ENCODE data around the gene BRCA1.

Gene BRCA1

GRCh38 chr17:43043307-43043706, 81.9 kb downstream of the BRCA1 start:
- DNase-seq (ENCODE audit: low read depth), result no peak
- no peak overlapping the region for H3K4me3 ChIP-seq (ENCODE audit: low read depth, low read length)
- no peak for TF ChIP-seq POLR2A (IDR thresholded peaks at IDR 0.05; ENCODE audit: extremely low read depth, insufficient read length)
- TF ChIP-seq CTCF (IDR thresholded peaks at IDR 0.05; ENCODE audit: low read depth, low read length), result no peak
- TF ChIP-seq MYC (IDR thresholded peaks at IDR 0.05; ENCODE audit: low read depth, low read length), result no peak
- TF ChIP-seq MAX (IDR thresholded peaks at IDR 0.05; ENCODE audit: low read depth, low read length), result no peak

GRCh38 chr17:43042025-43042628, 83.0 kb downstream of the BRCA1 start:
- H3K4me3 ChIP-seq (ENCODE audit: low read depth, low read length), result no peak overlapping the region
- no peak for TF ChIP-seq POLR2A (IDR thresholded peaks at IDR 0.05; ENCODE audit: extremely low read depth, insufficient read length)
- no peak for TF ChIP-seq MAX (IDR thresholded peaks at IDR 0.05; ENCODE audit: low read depth, low read length)
- TF ChIP-seq CTCF (IDR thresholded peaks at IDR 0.05; ENCODE audit: low read depth, low read length), result no peak
- TF ChIP-seq MYC (IDR thresholded peaks at IDR 0.05; ENCODE audit: low read depth, low read length), result no peak
- DNase-seq (ENCODE audit: low read depth), result no peak

GRCh38 chr17:43040655-43041054, 84.5 kb downstream of the BRCA1 start:
- no peak for DNase-seq (ENCODE audit: low read depth)
- no peak overlapping the region for H3K4me3 ChIP-seq (ENCODE audit: low read depth, low read length)
- TF ChIP-seq CTCF (IDR thresholded peaks at IDR 0.05; ENCODE audit: low read depth, low read length), result no peak
- TF ChIP-seq POLR2A (IDR thresholded peaks at IDR 0.05; ENCODE audit: extremely low read depth, insufficient read length), result no peak
- TF ChIP-seq MYC (IDR thresholded peaks at IDR 0.05; ENCODE audit: low read depth, low read length), result no peak
- TF ChIP-seq MAX (IDR thresholded peaks at IDR 0.05; ENCODE audit: low read depth, low read length), result no peak

- TF ChIP-seq MAX (IDR thresholded peaks at IDR 0.05; ENCODE audit: low read depth, low read length), result no peak
- no peak for TF ChIP-seq MYC (IDR thresholded peaks at IDR 0.05; ENCODE audit: low read depth, low read length)
- TF ChIP-seq CTCF (IDR thresholded peaks at IDR 0.05; ENCODE audit: low read depth, low read length), result no peak
- no peak for TF ChIP-seq POLR2A (IDR thresholded peaks at IDR 0.05; ENCODE audit: extremely low read depth, insufficient read length)
- no peak overlapping the region for H3K4me3 ChIP-seq (ENCODE audit: low read depth, low read length)
Observed at GRCh38 chr17:43039646-43040045, 85.5 kb downstream of the BRCA1 start.

GRCh38 chr17:43034894-43035293, 90.3 kb downstream of the BRCA1 start:
- TF ChIP-seq CTCF (IDR thresholded peaks at IDR 0.05; ENCODE audit: low read depth, low read length) (no peak), MYC (IDR thresholded peaks at IDR 0.05; ENCODE audit: low read depth, low read length) (no peak)
- DNase-seq (ENCODE audit: low read depth), result no peak
- H3K4me3 ChIP-seq (ENCODE audit: low read depth, low read length), result no peak overlapping the region

More at GRCh38 chr17:43039646-43040045, 85.5 kb downstream of the BRCA1 start:
- DNase-seq (ENCODE audit: low read depth), result no peak
